Lower lobe of right lung (tissue), 2 donors: ENCODE results near the gene CHRD. TPM values are rescaled to one million over a fixed set of nuclear protein-coding genes. Genes with fewer than 3 reads are reported as not detected.
"Not testable (repeated sequence)": the region's sequence is repeated elsewhere in the genome, so short reads cannot be mapped to it uniquely, and the experiment has no call there.

Experiments used
- ATAC-seq, 2 donors: fragments of 200-7000 bp; cut with Tn5 transposase; one replicate each; pipeline ENCODE4 v1.9.1; 2020 to 2022; ENCODE audit warnings: mild to moderate bottlenecking in 2 of 2, moderate library complexity in 2 of 2
- DNase-seq: peaks from one replicate; pipeline ENCODE4 v3.0.0-alpha.2; 2020
- H3K27ac ChIP-seq: fragments of 200-600 bp; one replicate; pipeline ENCODE4 v1.8.0; 2022
- H3K27me3 ChIP-seq: fragments of 200-600 bp; one replicate; pipeline ENCODE4 v1.8.0; 2022; ENCODE audit warnings: low read depth
- H3K36me3 ChIP-seq: fragments of 200-600 bp; one replicate; pipeline ENCODE4 v1.8.0; 2022; ENCODE audit warnings: mild to moderate bottlenecking
- H3K4me1 ChIP-seq: fragments of 200-600 bp; one replicate; pipeline ENCODE4 v1.8.0; 2022
- H3K4me3 ChIP-seq: fragments of 200-600 bp; one replicate; pipeline ENCODE4 v1.8.0; 2022; ENCODE audit warnings: mild to moderate bottlenecking
- H3K9me3 ChIP-seq: fragments of 200-600 bp; one replicate; pipeline ENCODE4 v1.8.0; 2022
- intact Hi-C: fragments of 100-400 bp; cut with DNase I; formaldehyde crosslinking; loops from one replicate; pipeline ENCODE4 v1.11.0; 2022
- total RNA-seq: library from RNA; stranded (reverse); fragmentation: NEBNext Ultra II Directional; extraction: Animal tissue kit (Norgen Biotek cat#: 25700); gene quantifications from one replicate; pipeline ENCODE4 v1.2.1, GENCODE V29; 2021
- TF ChIP-seq, protein P1 (sequence below): fragments of 200-600 bp; IDR thresholded peaks from one replicate; pipeline ENCODE4 v1.8.0; 2022; ENCODE audit warnings: antibody characterized with exemption, mild to moderate bottlenecking
- donor health status: DM: no; HTN: yes; CAD: no; lungs with severe emphysema.

Gene CHRD
- total RNA-seq, 1 donor from 2014 or later = 4.1 TPM

DNA sequence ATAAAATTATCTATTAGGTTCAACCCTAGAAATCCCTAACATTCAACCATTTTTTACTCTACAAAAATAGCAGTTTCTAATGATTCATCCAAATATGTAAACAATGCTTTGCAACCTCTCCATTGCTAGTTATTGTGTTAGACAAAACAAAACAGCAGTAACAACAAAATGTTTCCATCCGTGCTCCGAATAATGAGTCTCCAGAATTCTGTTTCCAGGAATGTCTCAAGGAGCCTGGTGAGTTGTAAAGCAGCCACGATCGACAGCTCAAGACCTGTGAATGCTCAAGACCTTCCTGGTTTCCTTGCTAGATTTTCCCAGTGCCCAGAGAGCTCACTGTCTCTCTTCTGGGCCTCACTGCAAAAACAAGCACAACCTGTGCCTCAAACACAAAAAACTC is 49.9 kb downstream of the CHRD start:
- H3K27ac ChIP-seq = no peak overlapping the region
- TF ChIP-seq, protein P1, sequence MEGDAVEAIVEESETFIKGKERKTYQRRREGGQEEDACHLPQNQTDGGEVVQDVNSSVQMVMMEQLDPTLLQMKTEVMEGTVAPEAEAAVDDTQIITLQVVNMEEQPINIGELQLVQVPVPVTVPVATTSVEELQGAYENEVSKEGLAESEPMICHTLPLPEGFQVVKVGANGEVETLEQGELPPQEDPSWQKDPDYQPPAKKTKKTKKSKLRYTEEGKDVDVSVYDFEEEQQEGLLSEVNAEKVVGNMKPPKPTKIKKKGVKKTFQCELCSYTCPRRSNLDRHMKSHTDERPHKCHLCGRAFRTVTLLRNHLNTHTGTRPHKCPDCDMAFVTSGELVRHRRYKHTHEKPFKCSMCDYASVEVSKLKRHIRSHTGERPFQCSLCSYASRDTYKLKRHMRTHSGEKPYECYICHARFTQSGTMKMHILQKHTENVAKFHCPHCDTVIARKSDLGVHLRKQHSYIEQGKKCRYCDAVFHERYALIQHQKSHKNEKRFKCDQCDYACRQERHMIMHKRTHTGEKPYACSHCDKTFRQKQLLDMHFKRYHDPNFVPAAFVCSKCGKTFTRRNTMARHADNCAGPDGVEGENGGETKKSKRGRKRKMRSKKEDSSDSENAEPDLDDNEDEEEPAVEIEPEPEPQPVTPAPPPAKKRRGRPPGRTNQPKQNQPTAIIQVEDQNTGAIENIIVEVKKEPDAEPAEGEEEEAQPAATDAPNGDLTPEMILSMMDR = no peak
- intact Hi-C loops = no loop called here
- no peak for ATAC-seq
- no peaks in the 10 kb centered on the region for H3K4me1 ChIP-seq
- no peaks in the 10 kb centered on the region for H3K36me3 ChIP-seq
- DNase-seq = no peak
- no peaks in the 10 kb centered on the region for H3K9me3 ChIP-seq
- no peaks in the 10 kb centered on the region for H3K27me3 ChIP-seq
- H3K4me3 ChIP-seq = no peak overlapping the region

GRCh38 chr3:184430940-184431339 is 51.1 kb downstream of the CHRD start:
- ATAC-seq = no peak
- DNase-seq = no peak
- no peaks in the 10 kb centered on the region for H3K27me3 ChIP-seq

DNA sequence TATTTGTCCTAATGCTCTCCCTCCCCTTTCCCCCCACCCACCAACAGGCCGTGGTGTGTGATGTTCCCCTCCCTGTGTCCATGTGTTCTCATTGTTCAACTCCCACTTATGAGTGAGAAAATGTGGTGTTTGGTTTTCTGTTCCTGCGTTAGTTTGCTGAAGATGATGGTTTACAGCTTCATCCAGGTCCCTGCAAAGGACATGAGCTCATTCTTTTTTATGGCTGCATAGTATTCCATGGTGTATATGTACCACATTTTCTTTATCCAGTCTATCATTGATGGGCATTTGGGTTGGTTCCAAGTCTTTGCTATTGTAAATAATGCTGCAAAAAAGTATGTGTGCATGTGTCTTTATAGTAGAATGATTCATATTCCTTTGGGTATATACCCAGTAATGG is 53.3 kb downstream of the CHRD start:
- DNase-seq, H3K27me3 ChIP-seq, ATAC-seq, H3K4me3 ChIP-seq, H3K36me3 ChIP-seq, H3K9me3 ChIP-seq, H3K27ac ChIP-seq, intact Hi-C loops, H3K4me1 ChIP-seq: not testable (repeated sequence)

More at GRCh38 chr3:184430940-184431339, 51.1 kb downstream of the CHRD start:
- intact Hi-C loops = no loop called here
- Histone ChIP-seq H3K4me3 (no peak overlapping the region), H3K36me3 (no peaks in the 10 kb centered on the region), H3K4me1 (no peaks in the 10 kb centered on the region), H3K27ac (no peak overlapping the region), H3K9me3 (no peaks in the 10 kb centered on the region)
- TF ChIP-seq, protein P1 = no peak

GRCh38 chr3:184439096-184439495 is 59.2 kb downstream of the CHRD start:
- intact Hi-C loops = no loop called here
- no peaks in the 10 kb centered on the region for H3K27me3 ChIP-seq
- no peaks in the 10 kb centered on the region for H3K36me3 ChIP-seq
- H3K4me1 ChIP-seq = no peaks in the 10 kb centered on the region
- TF ChIP-seq, protein P1 = no peak
- DNase-seq (no peak), ATAC-seq (no peak)
- no peak overlapping the region for H3K27ac ChIP-seq
- peaks cover 5% of the 10 kb centered on the region for H3K9me3 ChIP-seq
- no peak overlapping the region for H3K4me3 ChIP-seq

Other genes with a start within 250 kb of the CHRD start
- gene EIF2B5, start 244.7 kb upstream of the CHRD start, total RNA-seq = 41.9 TPM
- gene DVL3, start 224.7 kb upstream of the CHRD start, total RNA-seq = 55.1 TPM
- 241 TPM for gene AP2M1, start 205.2 kb upstream of the CHRD start, total RNA-seq
- gene ABCF3, start 193.9 kb upstream of the CHRD start, total RNA-seq = 60.7 TPM
- 0.47 TPM for gene VWA5B2, start 150.5 kb upstream of the CHRD start, total RNA-seq
- 30.1 TPM for gene ALG3, start 131.1 kb upstream of the CHRD start, total RNA-seq
- gene EEF1AKMT4, start 130.4 kb upstream of the CHRD start, total RNA-seq = 2.6 TPM
- gene CAMK2N2, start 118.5 kb upstream of the CHRD start, total RNA-seq = not detected
- gene ECE2, start 104.0 kb upstream of the CHRD start, total RNA-seq = not detected
- gene PSMD2, start 80.8 kb upstream of the CHRD start, total RNA-seq = 135 TPM
- gene EIF4G1, start 65.4 kb upstream of the CHRD start, total RNA-seq = 271 TPM
- 17.0 TPM for gene FAM131A, start 42.5 kb upstream of the CHRD start, total RNA-seq
- gene CLCN2, start 18.4 kb upstream of the CHRD start, total RNA-seq = 4.4 TPM
- gene POLR2H, start 18.3 kb upstream of the CHRD start, total RNA-seq = 53.3 TPM
- gene THPO, start 1.8 kb upstream of the CHRD start, total RNA-seq = 0.24 TPM
- gene EPHB3, start 181.7 kb downstream of the CHRD start, total RNA-seq = 4.9 TPM